ENCODE measurements around the gene HTRA1. TPM values are rescaled to one million over a fixed set of nuclear protein-coding genes. Genes with fewer than 3 reads are reported as not detected.

Gene HTRA1
- total RNA-seq, 1 donor from 2014 or later: 62.6 TPM

GRCh38 chr10:122495406-122496340, 34.3 kb downstream of the HTRA1 start:
- intact Hi-C loops (cut with micrococcal nuclease): no loop called here
- Histone ChIP-seq H3K27me3 (ENCODE audit: low read depth) (no peaks in the 10 kb centered on the region), H3K9me3 (replicated peaks) (no peaks in the 10 kb centered on the region), H3K36me3 (peaks cover under 1% of the 10 kb centered on the region), H3K4me1 (peaks cover 68% of the 10 kb centered on the region), H3K4me3 (no peak overlapping the region), H3K27ac (replicated peaks) (peak overlapping the region; percentile 73)
- no peak for TF ChIP-seq CTCF (IDR thresholded peaks at IDR 0.05; ENCODE audit: borderline replicate concordance)
- no peak for DNase-seq

GRCh38 chr10:122497241-122497640, 35.9 kb downstream of the HTRA1 start:
- H3K27ac ChIP-seq (replicated peaks): no peak overlapping the region
- H3K4me3 ChIP-seq: no peak overlapping the region
- no peaks in the 10 kb centered on the region for H3K9me3 ChIP-seq (replicated peaks)
- peaks cover 63% of the 10 kb centered on the region for H3K4me1 ChIP-seq
- H3K27me3 ChIP-seq (ENCODE audit: low read depth): no peaks in the 10 kb centered on the region
- TF ChIP-seq CTCF (IDR thresholded peaks at IDR 0.05; ENCODE audit: borderline replicate concordance): no peak
- no peaks in the 10 kb centered on the region for H3K36me3 ChIP-seq
- DNase-seq: no peak
- intact Hi-C loops (cut with micrococcal nuclease): no loop called here

- intact Hi-C loops (cut with micrococcal nuclease): no loop called here
- H3K4me3 ChIP-seq: no peak overlapping the region
- no peak for TF ChIP-seq CTCF (IDR thresholded peaks at IDR 0.05; ENCODE audit: borderline replicate concordance)
- no peaks in the 10 kb centered on the region for H3K36me3 ChIP-seq
- peaks cover 57% of the 10 kb centered on the region for H3K4me1 ChIP-seq
- DNase-seq: peak; percentile 56
- no peaks in the 10 kb centered on the region for H3K27me3 ChIP-seq (ENCODE audit: low read depth)
- H3K27ac ChIP-seq (replicated peaks): peak overlapping the region; percentile 84
- H3K9me3 ChIP-seq (replicated peaks): no peaks in the 10 kb centered on the region
Measured at GRCh38 chr10:122498521-122498920, 37.2 kb downstream of the HTRA1 start.

- Histone ChIP-seq H3K4me1 (peaks cover 55% of the 10 kb centered on the region), H3K36me3 (no peaks in the 10 kb centered on the region), H3K27me3 (ENCODE audit: low read depth) (no peaks in the 10 kb centered on the region), H3K27ac (replicated peaks) (peak overlapping the region; percentile 84), H3K9me3 (replicated peaks) (no peaks in the 10 kb centered on the region), H3K4me3 (no peak overlapping the region)
- intact Hi-C loops (cut with micrococcal nuclease): no loop called here
- peak; percentile 51 for DNase-seq
- TF ChIP-seq CTCF (IDR thresholded peaks at IDR 0.05; ENCODE audit: borderline replicate concordance): no peak
Measured at GRCh38 chr10:122499012-122499411, 37.7 kb downstream of the HTRA1 start.

GRCh38 chr10:122499491-122499941, 38.2 kb downstream of the HTRA1 start:
- H3K27ac ChIP-seq (replicated peaks): peak overlapping the region; percentile 84
- no peaks in the 10 kb centered on the region for H3K27me3 ChIP-seq (ENCODE audit: low read depth)
- H3K36me3 ChIP-seq: no peaks in the 10 kb centered on the region
- no peak for TF ChIP-seq CTCF (IDR thresholded peaks at IDR 0.05; ENCODE audit: borderline replicate concordance)
- peak; percentile 50 for DNase-seq
- H3K9me3 ChIP-seq (replicated peaks): no peaks in the 10 kb centered on the region
- peaks cover 55% of the 10 kb centered on the region for H3K4me1 ChIP-seq
- intact Hi-C loops (cut with micrococcal nuclease): no loop called here
- no peak overlapping the region for H3K4me3 ChIP-seq
